Smooth muscle cell (in vitro differentiated cells): ENCODE results near the gene MCM10. TPM values are rescaled to one million over a fixed set of nuclear protein-coding genes. Genes with fewer than 3 reads are reported as not detected.

ENCODE experiments used
- DNase-seq: peaks from one replicate; lab custom pipeline; 2025; ENCODE audit not compliant: unreplicated experiment; lab: John Stamatoyannopoulos, UW
- H2AFZ ChIP-seq: fragments of 200-600 bp; sonication (generic); 2 replicates; pipeline ENCODE4 v1.6.0; 2016; ENCODE audit warnings: antibody characterized with exemption, low read depth, mild to moderate bottlenecking
- H3F3A ChIP-seq: fragments of 200-600 bp; sonication (generic); 2 replicates; pipeline ENCODE4 v1.6.0; 2017; ENCODE audit warnings: antibody characterized with exemption, low read depth
- H3K27ac ChIP-seq: fragments of 200-600 bp; sonication (generic); 2 replicates; pipeline ENCODE4 v1.5.1; 2016; ENCODE audit warnings: low read depth, mild to moderate bottlenecking
- H3K27me3 ChIP-seq: fragments of 200-600 bp; sonication (generic); 2 replicates; pipeline ENCODE4 v1.6.1; 2016; ENCODE audit warnings: low read depth, mild to moderate bottlenecking
- H3K36me3 ChIP-seq: fragments of 200-600 bp; sonication (generic); 2 replicates; pipeline ENCODE4 v1.5.1; 2016; ENCODE audit warnings: low read depth
- H3K4me1 ChIP-seq: fragments of 200-600 bp; sonication (generic); 2 replicates; pipeline ENCODE4 v1.5.1; 2016; ENCODE audit warnings: low read depth
- H3K4me2 ChIP-seq: fragments of 200-600 bp; sonication (generic); 2 replicates; pipeline ENCODE4 v1.6.0; 2016; ENCODE audit warnings: mild to moderate bottlenecking
- H3K4me3 ChIP-seq: fragments of 200-600 bp; sonication (generic); 2 replicates; pipeline ENCODE4 v1.5.1; 2016; ENCODE audit warnings: mild to moderate bottlenecking
- H3K79me2 ChIP-seq: fragments of 200-600 bp; sonication (generic); 2 replicates; pipeline ENCODE4 v1.6.0; 2016; ENCODE audit warnings: low read depth, mild to moderate bottlenecking
- H3K9ac ChIP-seq: fragments of 200-600 bp; sonication (generic); 2 replicates; pipeline ENCODE4 v1.6.0; 2016; ENCODE audit warnings: low read depth
- H3K9me3 ChIP-seq: fragments of 200-600 bp; sonication (generic); replicated peaks from 2 replicates; pipeline ENCODE4 v1.5.1; 2016; ENCODE audit warnings: low read depth
- H4K20me1 ChIP-seq: fragments of 200-600 bp; sonication (generic); 2 replicates; pipeline ENCODE4 v1.6.0; 2016; ENCODE audit warnings: low read depth
- WGBS: methylation state at CpG from one replicate; pipeline ENCODE4 v1.1.7; 2016; ENCODE audit warnings: low lambda C conversion rate; 5-methylcytosine and 5-hydroxymethylcytosine counted together
- polyA plus RNA-seq: library from polyadenylated mRNA; unstranded; fragments of >200 nt; fragmentation: Nextera tagmentation; extraction: Ambion mirVana; gene quantifications from 2 replicates; pipeline ENCODE4 v1.2.1, GENCODE V29; 2016
- total RNA-seq: library from RNA; depleted of rRNA; stranded (reverse); fragments of >200 nt; gene quantifications from 2 replicates; pipeline ENCODE4 v1.2.3, GENCODE V29; 2014
- TF ChIP-seq, protein P1 (sequence below): fragments of 200-600 bp; sonication (generic); IDR thresholded peaks from 2 replicates; pipeline ENCODE4 v1.5.1; 2017; ENCODE audit warnings: borderline replicate concordance, mild to moderate bottlenecking, antibody characterized with exemption; ENCODE audit not compliant: insufficient read depth, poor library complexity, severe bottlenecking

The MCM10 gene
- total and polyA plus RNA-seq, 2 experiments from 2014 or later, result 3.5 to 5.7 TPM

DNA sequence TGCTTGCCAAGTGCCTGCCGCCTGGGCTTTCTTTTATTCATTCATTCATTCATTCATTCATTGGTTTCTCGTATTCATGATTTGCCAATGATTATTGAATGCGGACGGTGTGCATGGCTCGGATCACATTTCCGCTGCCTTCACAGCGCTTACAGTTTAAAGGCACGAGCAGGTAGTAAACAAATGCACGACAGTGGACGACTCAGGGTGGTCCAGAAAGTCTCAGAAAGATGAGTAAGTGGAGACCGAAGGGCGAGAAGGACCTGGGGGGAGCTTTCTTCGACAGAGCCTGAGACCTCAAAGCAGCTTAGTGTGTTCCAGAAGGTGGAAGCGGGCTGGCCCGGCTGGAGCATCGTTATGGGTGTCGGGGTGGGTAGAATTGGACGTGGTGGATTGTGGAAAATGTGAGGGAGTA is 506 bp downstream of the MCM10 start:
- Histone ChIP-seq H3K27me3 (no peaks in the 10 kb centered on the region), H3K4me1 (peaks cover 10% of the 10 kb centered on the region), H3K4me3 (peak overlapping the region; percentile 63), H4K20me1 (no peaks in the 10 kb centered on the region), H3K4me2 (peak overlapping the region; percentile 85), H3K27ac (no peak overlapping the region), H3K36me3 (no peaks in the 10 kb centered on the region), H2AFZ (peak overlapping the region; percentile 82), H3F3A (no peaks in the 10 kb centered on the region), H3K79me2 (peaks cover 8% of the 10 kb centered on the region), H3K9me3 (no peaks in the 10 kb centered on the region), H3K9ac (peak overlapping the region; percentile 47)
- DNase-seq, result no peak
- TF ChIP-seq, protein P1, sequence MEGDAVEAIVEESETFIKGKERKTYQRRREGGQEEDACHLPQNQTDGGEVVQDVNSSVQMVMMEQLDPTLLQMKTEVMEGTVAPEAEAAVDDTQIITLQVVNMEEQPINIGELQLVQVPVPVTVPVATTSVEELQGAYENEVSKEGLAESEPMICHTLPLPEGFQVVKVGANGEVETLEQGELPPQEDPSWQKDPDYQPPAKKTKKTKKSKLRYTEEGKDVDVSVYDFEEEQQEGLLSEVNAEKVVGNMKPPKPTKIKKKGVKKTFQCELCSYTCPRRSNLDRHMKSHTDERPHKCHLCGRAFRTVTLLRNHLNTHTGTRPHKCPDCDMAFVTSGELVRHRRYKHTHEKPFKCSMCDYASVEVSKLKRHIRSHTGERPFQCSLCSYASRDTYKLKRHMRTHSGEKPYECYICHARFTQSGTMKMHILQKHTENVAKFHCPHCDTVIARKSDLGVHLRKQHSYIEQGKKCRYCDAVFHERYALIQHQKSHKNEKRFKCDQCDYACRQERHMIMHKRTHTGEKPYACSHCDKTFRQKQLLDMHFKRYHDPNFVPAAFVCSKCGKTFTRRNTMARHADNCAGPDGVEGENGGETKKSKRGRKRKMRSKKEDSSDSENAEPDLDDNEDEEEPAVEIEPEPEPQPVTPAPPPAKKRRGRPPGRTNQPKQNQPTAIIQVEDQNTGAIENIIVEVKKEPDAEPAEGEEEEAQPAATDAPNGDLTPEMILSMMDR, result no peak
- 4% methylated on average over 18 of the region's 18 CpGs for WGBS

DNA sequence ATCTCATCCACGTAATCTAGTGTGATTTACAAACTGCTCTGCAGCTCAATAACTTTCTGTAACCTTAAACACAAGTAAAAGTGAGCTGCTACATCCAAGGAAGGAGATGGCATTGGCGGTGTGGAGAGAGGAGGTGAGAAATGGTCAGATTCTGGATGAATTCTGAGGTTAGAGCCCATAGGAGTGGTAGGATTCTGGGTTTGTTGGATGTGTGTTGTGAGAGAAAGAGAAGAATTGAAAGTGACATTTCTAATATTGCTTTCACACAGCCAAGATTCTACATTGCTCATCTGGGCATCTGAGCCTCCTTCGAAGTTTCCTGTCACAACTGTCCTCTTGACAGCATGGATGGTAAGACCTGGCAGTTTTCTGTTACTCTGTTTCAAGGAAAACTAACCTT is 2.5 kb downstream of the MCM10 start:
- 97% methylated on average over 3 of the region's 3 CpGs for WGBS
- no peak overlapping the region for H3K4me2 ChIP-seq
- peaks cover 10% of the 10 kb centered on the region for H3K4me1 ChIP-seq
- no peak overlapping the region for H2AFZ ChIP-seq
- no peak overlapping the region for H3K4me3 ChIP-seq
- no peaks in the 10 kb centered on the region for H3F3A ChIP-seq
- TF ChIP-seq, protein P1, result no peak
- DNase-seq, result no peak
- H3K79me2 ChIP-seq, result peaks cover 8% of the 10 kb centered on the region
- no peaks in the 10 kb centered on the region for H3K27me3 ChIP-seq
- no peaks in the 10 kb centered on the region for H3K36me3 ChIP-seq
- no peaks in the 10 kb centered on the region for H4K20me1 ChIP-seq
- H3K9me3 ChIP-seq, result no peaks in the 10 kb centered on the region
- H3K9ac ChIP-seq, result no peak overlapping the region
- H3K27ac ChIP-seq, result no peak overlapping the region

DNA sequence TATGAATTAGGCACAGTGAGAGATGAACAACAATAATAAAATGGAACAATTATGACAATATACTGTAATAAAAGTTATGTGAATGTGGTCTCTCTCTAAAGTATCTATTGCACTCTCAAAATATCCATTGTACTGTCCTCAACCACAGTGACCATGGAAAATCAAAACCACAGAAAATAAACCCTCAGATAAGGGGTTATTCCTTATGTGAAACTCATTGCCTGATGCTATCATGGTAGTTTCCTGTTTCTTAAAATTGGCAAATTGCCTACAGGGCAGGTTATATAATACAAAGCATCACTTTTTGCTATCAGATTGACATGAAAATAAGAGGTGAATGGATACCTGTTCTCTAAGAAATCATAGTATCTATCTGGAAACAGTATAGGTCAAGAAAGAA is 3.8 kb downstream of the MCM10 start:
- no peak overlapping the region for H3K4me3 ChIP-seq
- H3K27ac ChIP-seq, result no peak overlapping the region
- H4K20me1 ChIP-seq, result no peaks in the 10 kb centered on the region
- no peaks in the 10 kb centered on the region for H3F3A ChIP-seq
- H3K79me2 ChIP-seq, result peaks cover 8% of the 10 kb centered on the region
- TF ChIP-seq, protein P1, result no peak
- no peaks in the 10 kb centered on the region for H3K36me3 ChIP-seq
- H3K4me1 ChIP-seq, result peaks cover 10% of the 10 kb centered on the region
- no peak for DNase-seq
- no peak overlapping the region for H3K9ac ChIP-seq
- no peak overlapping the region for H2AFZ ChIP-seq
- H3K9me3 ChIP-seq, result no peaks in the 10 kb centered on the region
- no peak overlapping the region for H3K4me2 ChIP-seq
- no peaks in the 10 kb centered on the region for H3K27me3 ChIP-seq

DNA sequence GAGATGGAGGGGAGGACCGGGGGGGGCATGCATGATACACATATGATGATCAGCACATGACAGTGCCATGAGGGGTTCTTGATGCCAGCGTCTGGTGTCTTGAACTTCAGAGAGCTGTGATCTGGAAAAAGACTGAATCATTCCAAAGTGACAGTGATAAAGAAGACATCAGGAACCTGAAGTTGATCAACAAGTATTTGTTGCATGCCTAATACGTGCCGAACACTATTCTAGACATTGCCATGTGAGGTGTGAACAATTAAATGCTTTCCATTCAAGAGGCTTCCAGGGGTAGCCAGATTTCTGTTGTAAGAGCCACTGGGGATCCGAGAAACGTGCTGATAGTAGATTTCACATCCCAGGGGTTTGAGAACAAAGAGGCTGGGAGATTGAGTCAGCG is 6.2 kb downstream of the MCM10 start:
- DNase-seq, result no peak
- no peak overlapping the region for H3K4me3 ChIP-seq
- 86% methylated on average over 7 of the region's 7 CpGs for WGBS
- no peak overlapping the region for H3K9ac ChIP-seq
- H3K79me2 ChIP-seq, result no peaks in the 10 kb centered on the region
- peaks cover under 1% of the 10 kb centered on the region for H3K4me1 ChIP-seq
- H3K4me2 ChIP-seq, result no peak overlapping the region
- H2AFZ ChIP-seq, result no peak overlapping the region
- no peaks in the 10 kb centered on the region for H3K9me3 ChIP-seq
- no peaks in the 10 kb centered on the region for H3K36me3 ChIP-seq
- TF ChIP-seq, protein P1, result no peak
- no peaks in the 10 kb centered on the region for H3F3A ChIP-seq
- H4K20me1 ChIP-seq, result no peaks in the 10 kb centered on the region
- H3K27me3 ChIP-seq, result no peaks in the 10 kb centered on the region
- no peak overlapping the region for H3K27ac ChIP-seq
